ENCODE results near the gene EHHADH.

DNA sequence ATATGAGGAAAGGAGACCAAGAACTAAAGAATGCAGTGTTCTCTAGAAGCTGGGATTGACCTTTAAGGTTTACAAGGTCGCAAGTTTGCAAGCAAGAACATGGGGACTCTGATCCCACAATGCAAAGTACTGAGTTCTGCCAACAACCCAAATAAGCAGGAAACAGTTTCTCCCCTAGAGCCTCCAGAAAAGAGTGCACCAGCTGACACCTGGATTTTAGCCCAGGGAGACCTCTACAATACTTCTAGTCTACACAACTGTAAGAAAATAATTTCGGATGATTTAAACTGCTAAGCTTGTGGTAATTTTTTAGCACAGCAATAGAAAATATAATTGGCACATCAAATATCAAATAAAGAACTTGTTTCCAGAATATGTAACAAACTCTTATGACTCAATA, 46.4 kb downstream of the EHHADH start:
- TF ChIP-seq, protein P1, sequence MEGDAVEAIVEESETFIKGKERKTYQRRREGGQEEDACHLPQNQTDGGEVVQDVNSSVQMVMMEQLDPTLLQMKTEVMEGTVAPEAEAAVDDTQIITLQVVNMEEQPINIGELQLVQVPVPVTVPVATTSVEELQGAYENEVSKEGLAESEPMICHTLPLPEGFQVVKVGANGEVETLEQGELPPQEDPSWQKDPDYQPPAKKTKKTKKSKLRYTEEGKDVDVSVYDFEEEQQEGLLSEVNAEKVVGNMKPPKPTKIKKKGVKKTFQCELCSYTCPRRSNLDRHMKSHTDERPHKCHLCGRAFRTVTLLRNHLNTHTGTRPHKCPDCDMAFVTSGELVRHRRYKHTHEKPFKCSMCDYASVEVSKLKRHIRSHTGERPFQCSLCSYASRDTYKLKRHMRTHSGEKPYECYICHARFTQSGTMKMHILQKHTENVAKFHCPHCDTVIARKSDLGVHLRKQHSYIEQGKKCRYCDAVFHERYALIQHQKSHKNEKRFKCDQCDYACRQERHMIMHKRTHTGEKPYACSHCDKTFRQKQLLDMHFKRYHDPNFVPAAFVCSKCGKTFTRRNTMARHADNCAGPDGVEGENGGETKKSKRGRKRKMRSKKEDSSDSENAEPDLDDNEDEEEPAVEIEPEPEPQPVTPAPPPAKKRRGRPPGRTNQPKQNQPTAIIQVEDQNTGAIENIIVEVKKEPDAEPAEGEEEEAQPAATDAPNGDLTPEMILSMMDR (IDR thresholded peaks at IDR 0.05 in 4 of 5, conservative IDR thresholded peaks at IDR 0.05 in 1 of 5), result no peak
- TF ChIP-seq POLR2A (IDR thresholded peaks at IDR 0.05), result no peak
